Smooth muscle cell (in vitro differentiated cells): ENCODE data around the gene PIK3R1. TPM values are rescaled to one million over a fixed set of nuclear protein-coding genes. Genes with fewer than 3 reads are reported as not detected.

Source experiments
- DNase-seq: peaks from one replicate; lab custom pipeline; 2025; ENCODE audit not compliant: unreplicated experiment; lab: John Stamatoyannopoulos, UW
- H2AFZ ChIP-seq: fragments of 200-600 bp; sonication (generic); 2 replicates; pipeline ENCODE4 v1.6.0; 2016; ENCODE audit warnings: antibody characterized with exemption, low read depth, mild to moderate bottlenecking
- H3F3A ChIP-seq: fragments of 200-600 bp; sonication (generic); 2 replicates; pipeline ENCODE4 v1.6.0; 2017; ENCODE audit warnings: antibody characterized with exemption, low read depth
- H3K27ac ChIP-seq: fragments of 200-600 bp; sonication (generic); 2 replicates; pipeline ENCODE4 v1.5.1; 2016; ENCODE audit warnings: low read depth, mild to moderate bottlenecking
- H3K27me3 ChIP-seq: fragments of 200-600 bp; sonication (generic); 2 replicates; pipeline ENCODE4 v1.6.1; 2016; ENCODE audit warnings: low read depth, mild to moderate bottlenecking
- H3K36me3 ChIP-seq: fragments of 200-600 bp; sonication (generic); 2 replicates; pipeline ENCODE4 v1.5.1; 2016; ENCODE audit warnings: low read depth
- H3K4me1 ChIP-seq: fragments of 200-600 bp; sonication (generic); 2 replicates; pipeline ENCODE4 v1.5.1; 2016; ENCODE audit warnings: low read depth
- H3K4me2 ChIP-seq: fragments of 200-600 bp; sonication (generic); 2 replicates; pipeline ENCODE4 v1.6.0; 2016; ENCODE audit warnings: mild to moderate bottlenecking
- H3K4me3 ChIP-seq: fragments of 200-600 bp; sonication (generic); 2 replicates; pipeline ENCODE4 v1.5.1; 2016; ENCODE audit warnings: mild to moderate bottlenecking
- H3K79me2 ChIP-seq: fragments of 200-600 bp; sonication (generic); 2 replicates; pipeline ENCODE4 v1.6.0; 2016; ENCODE audit warnings: low read depth, mild to moderate bottlenecking
- H3K9ac ChIP-seq: fragments of 200-600 bp; sonication (generic); 2 replicates; pipeline ENCODE4 v1.6.0; 2016; ENCODE audit warnings: low read depth
- H3K9me3 ChIP-seq: fragments of 200-600 bp; sonication (generic); replicated peaks from 2 replicates; pipeline ENCODE4 v1.5.1; 2016; ENCODE audit warnings: low read depth
- H4K20me1 ChIP-seq: fragments of 200-600 bp; sonication (generic); 2 replicates; pipeline ENCODE4 v1.6.0; 2016; ENCODE audit warnings: low read depth
- WGBS: methylation state at CpG from one replicate; pipeline ENCODE4 v1.1.7; 2016; ENCODE audit warnings: low lambda C conversion rate; 5-methylcytosine and 5-hydroxymethylcytosine counted together
- polyA plus RNA-seq: library from polyadenylated mRNA; unstranded; fragments of >200 nt; fragmentation: Nextera tagmentation; extraction: Ambion mirVana; gene quantifications from 2 replicates; pipeline ENCODE4 v1.2.1, GENCODE V29; 2016
- total RNA-seq: library from RNA; depleted of rRNA; stranded (reverse); fragments of >200 nt; gene quantifications from 2 replicates; pipeline ENCODE4 v1.2.3, GENCODE V29; 2014
- TF ChIP-seq, protein P1 (sequence below): fragments of 200-600 bp; sonication (generic); IDR thresholded peaks from 2 replicates; pipeline ENCODE4 v1.5.1; 2017; ENCODE audit warnings: borderline replicate concordance, mild to moderate bottlenecking, antibody characterized with exemption; ENCODE audit not compliant: insufficient read depth, poor library complexity, severe bottlenecking

Gene PIK3R1
- total and polyA plus RNA-seq, 2 experiments from 2014 or later, result 5.3 to 63.6 TPM

DNA sequence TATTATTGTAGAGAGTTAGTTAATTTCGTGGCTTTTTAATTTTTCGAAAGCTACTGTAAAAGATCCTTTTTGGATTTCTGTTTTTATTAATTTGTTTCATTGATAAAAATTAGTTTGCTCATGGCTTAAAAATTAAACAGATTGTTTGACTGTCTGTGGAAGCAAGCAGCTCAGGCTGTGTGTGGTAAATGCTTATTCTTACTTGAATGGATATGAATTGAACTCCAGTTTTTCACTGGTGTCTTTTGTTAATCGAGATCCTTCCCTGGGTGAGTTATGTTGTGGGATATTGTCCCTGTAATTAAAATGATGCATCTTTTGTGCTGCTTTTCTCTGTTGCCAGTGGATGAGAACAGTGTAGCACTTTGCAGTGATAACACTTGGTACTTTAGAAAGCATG is 75.3 kb downstream of the PIK3R1 start:
- Histone ChIP-seq H3K79me2 (peaks cover 10% of the 10 kb centered on the region), H4K20me1 (no peaks in the 10 kb centered on the region), H3K9ac (no peak overlapping the region), H3K27ac (no peak overlapping the region), H3F3A (peaks cover 2% of the 10 kb centered on the region), H3K36me3 (peaks cover 24% of the 10 kb centered on the region), H3K4me3 (peak overlapping the region; percentile 66), H3K4me1 (peaks cover 22% of the 10 kb centered on the region), H3K9me3 (no peaks in the 10 kb centered on the region), H2AFZ (no peak overlapping the region), H3K27me3 (no peaks in the 10 kb centered on the region), H3K4me2 (peak overlapping the region; percentile 97)
- TF ChIP-seq, protein P1, sequence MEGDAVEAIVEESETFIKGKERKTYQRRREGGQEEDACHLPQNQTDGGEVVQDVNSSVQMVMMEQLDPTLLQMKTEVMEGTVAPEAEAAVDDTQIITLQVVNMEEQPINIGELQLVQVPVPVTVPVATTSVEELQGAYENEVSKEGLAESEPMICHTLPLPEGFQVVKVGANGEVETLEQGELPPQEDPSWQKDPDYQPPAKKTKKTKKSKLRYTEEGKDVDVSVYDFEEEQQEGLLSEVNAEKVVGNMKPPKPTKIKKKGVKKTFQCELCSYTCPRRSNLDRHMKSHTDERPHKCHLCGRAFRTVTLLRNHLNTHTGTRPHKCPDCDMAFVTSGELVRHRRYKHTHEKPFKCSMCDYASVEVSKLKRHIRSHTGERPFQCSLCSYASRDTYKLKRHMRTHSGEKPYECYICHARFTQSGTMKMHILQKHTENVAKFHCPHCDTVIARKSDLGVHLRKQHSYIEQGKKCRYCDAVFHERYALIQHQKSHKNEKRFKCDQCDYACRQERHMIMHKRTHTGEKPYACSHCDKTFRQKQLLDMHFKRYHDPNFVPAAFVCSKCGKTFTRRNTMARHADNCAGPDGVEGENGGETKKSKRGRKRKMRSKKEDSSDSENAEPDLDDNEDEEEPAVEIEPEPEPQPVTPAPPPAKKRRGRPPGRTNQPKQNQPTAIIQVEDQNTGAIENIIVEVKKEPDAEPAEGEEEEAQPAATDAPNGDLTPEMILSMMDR, result no peak
- 86% methylated on average over 3 of the region's 3 CpGs for WGBS
- DNase-seq, result no peak

DNA sequence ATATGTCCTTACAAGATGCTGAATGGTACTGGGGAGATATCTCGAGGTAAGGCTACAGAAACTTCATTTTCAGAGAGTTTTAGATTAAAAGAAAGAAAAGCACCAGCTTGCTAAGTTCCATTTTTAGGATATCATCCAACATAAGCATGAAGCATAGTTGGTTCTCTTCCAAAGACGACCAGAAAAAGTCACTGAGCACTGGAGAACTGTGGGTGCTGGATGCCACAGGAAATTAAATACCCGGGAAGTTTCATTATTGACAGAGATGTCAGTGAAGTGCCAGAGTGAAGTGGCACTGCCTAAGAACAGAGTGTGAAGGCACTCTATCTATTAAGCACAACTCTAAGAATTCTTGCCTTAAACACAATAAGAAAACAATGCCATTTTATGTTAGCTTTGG is 76.8 kb downstream of the PIK3R1 start:
- Histone ChIP-seq H3K9me3 (no peaks in the 10 kb centered on the region), H4K20me1 (no peaks in the 10 kb centered on the region), H3K9ac (no peak overlapping the region), H3K27ac (no peak overlapping the region), H3K4me1 (peaks cover 13% of the 10 kb centered on the region), H3K79me2 (peaks cover 10% of the 10 kb centered on the region), H3K27me3 (no peaks in the 10 kb centered on the region), H2AFZ (no peak overlapping the region), H3K4me2 (no peak overlapping the region), H3K4me3 (no peak overlapping the region), H3F3A (no peaks in the 10 kb centered on the region), H3K36me3 (peaks cover 24% of the 10 kb centered on the region)
- TF ChIP-seq, protein P1, result no peak
- no peak for DNase-seq
- 92% methylated on average over 3 of the region's 3 CpGs for WGBS

DNA sequence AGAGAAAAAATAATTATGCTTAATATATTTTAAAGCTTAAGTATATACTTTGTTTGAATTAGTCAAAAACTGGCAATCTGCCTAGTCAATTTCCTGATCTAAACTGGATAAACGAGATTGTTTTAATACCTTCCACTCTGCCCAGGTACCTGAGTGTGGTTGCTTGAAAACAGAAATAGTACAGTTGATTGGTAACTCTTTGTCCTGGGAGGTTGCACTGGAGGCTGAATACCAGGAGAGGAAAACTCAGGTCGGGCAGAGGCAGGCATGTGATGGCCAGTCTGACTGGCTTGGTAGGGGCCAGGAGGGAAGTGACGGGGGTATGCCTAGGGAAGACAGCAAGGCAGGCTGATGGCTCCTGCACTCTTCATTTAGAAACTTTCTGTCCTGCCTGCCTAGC is 80.2 kb downstream of the PIK3R1 start:
- Histone ChIP-seq H3K79me2 (peaks cover 10% of the 10 kb centered on the region), H3K9me3 (no peaks in the 10 kb centered on the region), H3K9ac (no peak overlapping the region), H2AFZ (no peak overlapping the region), H3K36me3 (peaks cover 24% of the 10 kb centered on the region), H3K4me3 (no peak overlapping the region), H3F3A (no peaks in the 10 kb centered on the region), H3K27me3 (no peaks in the 10 kb centered on the region), H3K4me1 (peaks cover 3% of the 10 kb centered on the region), H3K27ac (no peak overlapping the region), H3K4me2 (no peak overlapping the region), H4K20me1 (no peaks in the 10 kb centered on the region)
- DNase-seq, result no peak
- WGBS, result 90% methylated on average over 3 of the region's 3 CpGs
- TF ChIP-seq, protein P1, result no peak

DNA sequence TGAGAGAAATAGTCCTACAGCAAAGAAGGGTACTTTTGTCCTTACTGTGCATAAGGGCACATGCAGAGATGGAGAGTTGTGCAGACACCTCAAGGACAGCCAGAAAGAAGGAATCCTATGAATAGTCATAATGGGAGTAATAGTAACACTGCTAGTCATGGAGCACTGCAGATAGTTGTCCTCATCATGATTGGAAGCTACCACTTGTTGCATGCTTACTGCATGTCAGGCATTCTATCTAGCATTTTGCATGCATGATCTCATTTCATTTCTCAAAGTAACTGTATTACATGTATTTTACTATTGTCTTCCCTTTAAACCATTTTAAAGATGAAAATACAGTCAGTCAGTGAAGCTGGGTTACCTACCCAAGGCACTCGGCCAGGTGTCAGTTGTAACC is 81.3 kb downstream of the PIK3R1 start:
- DNase-seq, result no peak
- Histone ChIP-seq H3K9me3 (no peaks in the 10 kb centered on the region), H3K9ac (no peak overlapping the region), H3K79me2 (peaks cover 4% of the 10 kb centered on the region), H3K36me3 (peaks cover 24% of the 10 kb centered on the region), H3K4me3 (no peak overlapping the region), H3K4me2 (no peak overlapping the region), H3K27me3 (no peaks in the 10 kb centered on the region), H2AFZ (no peak overlapping the region), H3K4me1 (no peaks in the 10 kb centered on the region), H3K27ac (no peak overlapping the region), H4K20me1 (no peaks in the 10 kb centered on the region), H3F3A (no peaks in the 10 kb centered on the region)
- 97% methylated on average over 1 of the region's 1 CpG for WGBS
- TF ChIP-seq, protein P1, result no peak
